Measurements from ENCODE around the gene PTK7.

DNA sequence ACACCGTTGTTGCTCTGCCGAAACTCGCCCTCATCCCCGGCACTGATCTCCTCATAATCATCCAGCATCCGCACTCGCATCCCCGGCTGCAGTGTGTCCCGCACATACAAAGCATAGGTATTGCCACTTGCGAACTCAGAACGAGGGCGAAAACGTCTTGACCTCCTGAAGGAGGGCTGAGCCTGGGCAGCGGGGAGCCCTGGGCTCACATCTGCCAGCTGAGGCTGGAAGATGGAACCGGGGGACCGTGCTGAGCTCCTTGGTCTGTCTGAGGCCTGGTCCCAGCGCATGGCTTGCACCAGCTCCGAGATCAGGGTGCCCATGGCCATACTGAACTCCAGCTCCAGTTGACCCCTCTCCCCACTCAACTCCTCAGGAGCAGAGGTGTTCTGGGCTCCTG lies 25.1 kb upstream of the PTK7 start:
- TF ChIP-seq TCF7 (CRISPR knock-in tag; IDR thresholded peaks at IDR 0.05; ENCODE audit: low read depth): no peak
- TF ChIP-seq FOXJ3 (CRISPR knock-in tag; IDR thresholded peaks at IDR 0.05; ENCODE audit: borderline replicate concordance): no peak
- no peak for TF ChIP-seq CREM (CRISPR knock-in tag; IDR thresholded peaks at IDR 0.05)
- TF ChIP-seq TEAD4 (CRISPR knock-in tag; IDR thresholded peaks at IDR 0.05): no peak
- TF ChIP-seq CTCF (IDR thresholded peaks at IDR 0.05): no peak
- TF ChIP-seq ZSCAN18 (CRISPR knock-in tag; IDR thresholded peaks at IDR 0.05): no peak
- no peak for TF ChIP-seq CBFB (CRISPR knock-in tag; IDR thresholded peaks at IDR 0.05; ENCODE audit: low read depth)
- TF ChIP-seq, protein P1, sequence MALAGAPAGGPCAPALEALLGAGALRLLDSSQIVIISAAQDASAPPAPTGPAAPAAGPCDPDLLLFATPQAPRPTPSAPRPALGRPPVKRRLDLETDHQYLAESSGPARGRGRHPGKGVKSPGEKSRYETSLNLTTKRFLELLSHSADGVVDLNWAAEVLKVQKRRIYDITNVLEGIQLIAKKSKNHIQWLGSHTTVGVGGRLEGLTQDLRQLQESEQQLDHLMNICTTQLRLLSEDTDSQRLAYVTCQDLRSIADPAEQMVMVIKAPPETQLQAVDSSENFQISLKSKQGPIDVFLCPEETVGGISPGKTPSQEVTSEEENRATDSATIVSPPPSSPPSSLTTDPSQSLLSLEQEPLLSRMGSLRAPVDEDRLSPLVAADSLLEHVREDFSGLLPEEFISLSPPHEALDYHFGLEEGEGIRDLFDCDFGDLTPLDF (CRISPR knock-in tag; IDR thresholded peaks at IDR 0.05): no peak
- TF ChIP-seq, protein P2, sequence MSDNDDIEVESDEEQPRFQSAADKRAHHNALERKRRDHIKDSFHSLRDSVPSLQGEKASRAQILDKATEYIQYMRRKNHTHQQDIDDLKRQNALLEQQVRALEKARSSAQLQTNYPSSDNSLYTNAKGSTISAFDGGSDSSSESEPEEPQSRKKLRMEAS (CRISPR knock-in tag; IDR thresholded peaks at IDR 0.05): no peak
- TF ChIP-seq, protein P3, sequence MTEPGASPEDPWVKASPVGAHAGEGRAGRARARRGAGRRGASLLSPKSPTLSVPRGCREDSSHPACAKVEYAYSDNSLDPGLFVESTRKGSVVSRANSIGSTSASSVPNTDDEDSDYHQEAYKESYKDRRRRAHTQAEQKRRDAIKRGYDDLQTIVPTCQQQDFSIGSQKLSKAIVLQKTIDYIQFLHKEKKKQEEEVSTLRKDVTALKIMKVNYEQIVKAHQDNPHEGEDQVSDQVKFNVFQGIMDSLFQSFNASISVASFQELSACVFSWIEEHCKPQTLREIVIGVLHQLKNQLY (CRISPR knock-in tag; IDR thresholded peaks at IDR 0.05): no peak
- no peak for TF ChIP-seq ZNF317 (CRISPR knock-in tag; IDR thresholded peaks at IDR 0.05; ENCODE audit: borderline replicate concordance, low read depth)
- no peak for TF ChIP-seq GTF2I (CRISPR knock-in tag; conservative IDR thresholded peaks at IDR 0.05)
- TF ChIP-seq, protein P4, sequence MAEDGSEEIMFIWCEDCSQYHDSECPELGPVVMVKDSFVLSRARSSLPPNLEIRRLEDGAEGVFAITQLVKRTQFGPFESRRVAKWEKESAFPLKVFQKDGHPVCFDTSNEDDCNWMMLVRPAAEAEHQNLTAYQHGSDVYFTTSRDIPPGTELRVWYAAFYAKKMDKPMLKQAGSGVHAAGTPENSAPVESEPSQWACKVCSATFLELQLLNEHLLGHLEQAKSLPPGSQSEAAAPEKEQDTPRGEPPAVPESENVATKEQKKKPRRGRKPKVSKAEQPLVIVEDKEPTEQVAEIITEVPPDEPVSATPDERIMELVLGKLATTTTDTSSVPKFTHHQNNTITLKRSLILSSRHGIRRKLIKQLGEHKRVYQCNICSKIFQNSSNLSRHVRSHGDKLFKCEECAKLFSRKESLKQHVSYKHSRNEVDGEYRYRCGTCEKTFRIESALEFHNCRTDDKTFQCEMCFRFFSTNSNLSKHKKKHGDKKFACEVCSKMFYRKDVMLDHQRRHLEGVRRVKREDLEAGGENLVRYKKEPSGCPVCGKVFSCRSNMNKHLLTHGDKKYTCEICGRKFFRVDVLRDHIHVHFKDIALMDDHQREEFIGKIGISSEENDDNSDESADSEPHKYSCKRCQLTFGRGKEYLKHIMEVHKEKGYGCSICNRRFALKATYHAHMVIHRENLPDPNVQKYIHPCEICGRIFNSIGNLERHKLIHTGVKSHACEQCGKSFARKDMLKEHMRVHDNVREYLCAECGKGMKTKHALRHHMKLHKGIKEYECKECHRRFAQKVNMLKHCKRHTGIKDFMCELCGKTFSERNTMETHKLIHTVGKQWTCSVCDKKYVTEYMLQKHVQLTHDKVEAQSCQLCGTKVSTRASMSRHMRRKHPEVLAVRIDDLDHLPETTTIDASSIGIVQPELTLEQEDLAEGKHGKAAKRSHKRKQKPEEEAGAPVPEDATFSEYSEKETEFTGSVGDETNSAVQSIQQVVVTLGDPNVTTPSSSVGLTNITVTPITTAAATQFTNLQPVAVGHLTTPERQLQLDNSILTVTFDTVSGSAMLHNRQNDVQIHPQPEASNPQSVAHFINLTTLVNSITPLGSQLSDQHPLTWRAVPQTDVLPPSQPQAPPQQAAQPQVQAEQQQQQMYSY (CRISPR knock-in tag; IDR thresholded peaks at IDR 0.05): no peak

Measured in WTC11 (cell line).